Activated T-helper 1 cell treated with anti-CD3 and anti-CD28 coated beads, Interleukin-12 subunit alpha, Interleukin-12 subunit beta, Interleukin-2, Interleukin-4 antibody, amounts not matched to agents 30 ng/mL and 10 ng/mL and 1 ng/mL, durations not matched to agents 14 hours and 24 hours and 36 hours (primary cell): ENCODE data around the gene YY1. TPM values are rescaled to one million over a fixed set of nuclear protein-coding genes. Genes with fewer than 3 reads are reported as not detected.
"Not testable (repeated sequence)": the region's sequence is repeated elsewhere in the genome, so short reads cannot be mapped to it uniquely, and the experiment has no call there.

Experiments used
- DNase-seq: peaks from one replicate; pipeline ENCODE4 v3.0.0; 2021; ENCODE audit warnings: low spot score
- H3K27ac Mint-ChIP-seq: one replicate; pipeline ENCODE4 v1.8.0; 2021; ENCODE audit warnings: mild to moderate bottlenecking, mixed read lengths
- H3K27me3 Mint-ChIP-seq: one replicate; pipeline ENCODE4 v1.8.0; 2022; ENCODE audit warnings: mild to moderate bottlenecking, moderate library complexity, mixed read lengths; ENCODE audit not compliant: insufficient read depth
- H3K36me3 Mint-ChIP-seq: one replicate; pipeline ENCODE4 v1.8.0; 2021; ENCODE audit warnings: low read depth, mixed read lengths
- H3K4me1 Mint-ChIP-seq: one replicate; pipeline ENCODE4 v1.8.0; 2021; ENCODE audit warnings: low read depth, mixed read lengths
- H3K4me3 Mint-ChIP-seq: one replicate; pipeline ENCODE4 v1.8.0; 2021; ENCODE audit warnings: mild to moderate bottlenecking, moderate library complexity, mixed read lengths
- H3K9me3 Mint-ChIP-seq: one replicate; pipeline ENCODE4 v1.8.0; 2021; ENCODE audit warnings: mixed read lengths
- intact Hi-C: fragments of 100-400 bp; cut with micrococcal nuclease; formaldehyde crosslinking; loops from one replicate; pipeline ENCODE4 v1.15.1; 2024
- total RNA-seq: library from RNA; stranded (reverse); gene quantifications from 2 replicates; pipeline ENCODE4 v1.2.3, GENCODE V29; 2022

The YY1 gene
- total RNA-seq, 1 donor from 2014 or later = 110 TPM

GRCh38 chr14:100292776-100293461, 54.0 kb downstream of the YY1 start:
- Mint-ChIP-seq H3K27ac (no peak overlapping the region), H3K9me3 (no peaks in the 10 kb centered on the region), H3K4me3 (no peak overlapping the region), H3K36me3 (no peaks in the 10 kb centered on the region), H3K4me1 (no peaks in the 10 kb centered on the region), H3K27me3 (no peaks in the 10 kb centered on the region)
- DNase-seq = no peak
- intact Hi-C loops = no loop called here

- intact Hi-C loops = no loop called here
- DNase-seq = no peak
- Mint-ChIP-seq H3K27ac (no peak overlapping the region), H3K4me3 (no peak overlapping the region), H3K9me3 (no peaks in the 10 kb centered on the region), H3K4me1 (no peaks in the 10 kb centered on the region), H3K36me3 (no peaks in the 10 kb centered on the region), H3K27me3 (no peaks in the 10 kb centered on the region)
Observed at GRCh38 chr14:100293497-100294212, 54.7 kb downstream of the YY1 start.

- Mint-ChIP-seq H3K4me1 (no peaks in the 10 kb centered on the region), H3K27me3 (no peaks in the 10 kb centered on the region), H3K36me3 (no peaks in the 10 kb centered on the region), H3K9me3 (no peaks in the 10 kb centered on the region), H3K4me3 (no peak overlapping the region), H3K27ac (no peak overlapping the region)
- intact Hi-C loops = no loop called here
- no peak for DNase-seq
Observed at GRCh38 chr14:100294213-100294962, 55.4 kb downstream of the YY1 start.

GRCh38 chr14:100294963-100295330, 56.0 kb downstream of the YY1 start:
- Mint-ChIP-seq H3K36me3 (no peaks in the 10 kb centered on the region), H3K27ac (no peak overlapping the region)

GRCh38 chr14:100295376-100296105, 56.6 kb downstream of the YY1 start:
- no peak for DNase-seq
- Mint-ChIP-seq H3K36me3 (no peaks in the 10 kb centered on the region), H3K4me1 (no peaks in the 10 kb centered on the region), H3K27ac (no peak overlapping the region), H3K4me3 (no peak overlapping the region), H3K9me3 (no peaks in the 10 kb centered on the region), H3K27me3 (no peaks in the 10 kb centered on the region)
- intact Hi-C loops = no loop called here

More at GRCh38 chr14:100294963-100295330, 56.0 kb downstream of the YY1 start:
- no peak overlapping the region for H3K4me3 Mint-ChIP-seq
- no peak for DNase-seq
- H3K9me3 Mint-ChIP-seq = no peaks in the 10 kb centered on the region
- H3K4me1 Mint-ChIP-seq = no peaks in the 10 kb centered on the region
- H3K27me3 Mint-ChIP-seq = no peaks in the 10 kb centered on the region
- intact Hi-C loops = no loop called here

- H3K4me1 Mint-ChIP-seq = no peaks in the 10 kb centered on the region
- H3K27ac Mint-ChIP-seq = no peak overlapping the region
Observed at GRCh38 chr14:100296106-100296651, 57.2 kb downstream of the YY1 start.

GRCh38 chr14:100296729-100297128, 57.8 kb downstream of the YY1 start:
- H3K27ac Mint-ChIP-seq, H3K9me3 Mint-ChIP-seq, H3K4me3 Mint-ChIP-seq, H3K36me3 Mint-ChIP-seq, H3K4me1 Mint-ChIP-seq, DNase-seq, intact Hi-C loops, H3K27me3 Mint-ChIP-seq: not testable (repeated sequence)

More at GRCh38 chr14:100296106-100296651, 57.2 kb downstream of the YY1 start:
- no peak overlapping the region for H3K4me3 Mint-ChIP-seq
- H3K9me3 Mint-ChIP-seq = no peaks in the 10 kb centered on the region
- intact Hi-C loops = no loop called here
- no peaks in the 10 kb centered on the region for H3K36me3 Mint-ChIP-seq
- no peaks in the 10 kb centered on the region for H3K27me3 Mint-ChIP-seq
- no peak for DNase-seq

GRCh38 chr14:100297320-100298300, 58.7 kb downstream of the YY1 start:
- DNase-seq = no peak
- peak overlapping the region; percentile 4 for H3K27ac Mint-ChIP-seq
- peaks cover 1% of the 10 kb centered on the region for H3K4me1 Mint-ChIP-seq
- H3K9me3 Mint-ChIP-seq = no peaks in the 10 kb centered on the region
- intact Hi-C loops = no loop called here
- H3K27me3 Mint-ChIP-seq = no peaks in the 10 kb centered on the region
- no peaks in the 10 kb centered on the region for H3K36me3 Mint-ChIP-seq
- no peak overlapping the region for H3K4me3 Mint-ChIP-seq

GRCh38 chr14:100298551-100299237, 59.8 kb downstream of the YY1 start:
- Mint-ChIP-seq H3K36me3 (no peaks in the 10 kb centered on the region), H3K27ac (no peak overlapping the region), H3K4me1 (peaks cover 12% of the 10 kb centered on the region), H3K9me3 (no peaks in the 10 kb centered on the region), H3K4me3 (no peak overlapping the region), H3K27me3 (no peaks in the 10 kb centered on the region)
- no peak for DNase-seq
- intact Hi-C loops = no loop called here

- no peak for DNase-seq
- Mint-ChIP-seq H3K36me3 (no peaks in the 10 kb centered on the region), H3K27ac (no peak overlapping the region)
Observed at GRCh38 chr14:100299238-100299560, 60.3 kb downstream of the YY1 start.

GRCh38 chr14:100302616-100303015, 63.7 kb downstream of the YY1 start:
- DNase-seq = no peak
- intact Hi-C loops = loop anchor here (1.0 kb wide), 1 partner anchor 75 kb away; no protein-coding TSS in a partner anchor
- Mint-ChIP-seq H3K27ac (no peak overlapping the region), H3K4me1 (peaks cover 22% of the 10 kb centered on the region), H3K9me3 (no peaks in the 10 kb centered on the region), H3K36me3 (no peaks in the 10 kb centered on the region), H3K4me3 (no peak overlapping the region), H3K27me3 (peaks cover 7% of the 10 kb centered on the region)

More at GRCh38 chr14:100299238-100299560, 60.3 kb downstream of the YY1 start:
- Mint-ChIP-seq H3K9me3 (no peaks in the 10 kb centered on the region), H3K4me3 (no peak overlapping the region), H3K4me1 (peaks cover 14% of the 10 kb centered on the region), H3K27me3 (no peaks in the 10 kb centered on the region)
- intact Hi-C loops = no loop called here
